GM12891 (cell line): ENCODE data around the gene ATP11A.

ENCODE experiments used
- DNase-seq: peaks from one replicate; pipeline ENCODE4 v3.0.0; 2011; ENCODE audit warnings: low spot score; ENCODE audit not compliant: insufficient read length
- FAIRE-seq: peaks from 2 replicates; lab custom pipeline; 2011; peaks lifted over from hg19 to GRCh38; lab: Jason Lieb, UNC
- PAX5 ChIP-seq: IDR thresholded peaks from 2 replicates; pipeline ENCODE4 v1.6.1; 2011; ENCODE audit warnings: low read length, moderate library complexity, mild to moderate bottlenecking; ENCODE audit not compliant: insufficient read depth, severe bottlenecking
- POLR2A ChIP-seq: IDR thresholded peaks from 2 replicates; pipeline ENCODE4 v1.6.1; 2011; ENCODE audit warnings: low read depth, low read length, control low read depth
- POLR2AphosphoS5 ChIP-seq: IDR thresholded peaks from 2 replicates; pipeline ENCODE4 v1.6.1; 2011; ENCODE audit warnings: low read depth, low read length, control low read depth
- POU2F2 ChIP-seq: IDR thresholded peaks from 2 replicates; pipeline ENCODE4 v1.6.1; 2011; ENCODE audit warnings: low read depth, mild to moderate bottlenecking, control low read depth, low read length, moderate library complexity
- SPI1 ChIP-seq: IDR thresholded peaks from 2 replicates; pipeline ENCODE4 v1.6.1; 2011; ENCODE audit warnings: low read depth, low read length, control low read depth
- TAF1 ChIP-seq: IDR thresholded peaks from 2 replicates; pipeline ENCODE4 v1.6.1; 2011; ENCODE audit warnings: low read depth, low read length, control low read depth

Gene ATP11A

GRCh38 chr13:112905990-112906641, 216.3 kb downstream of the ATP11A start:
- TF ChIP-seq TAF1 (no peak), POLR2AphosphoS5 (no peak), SPI1 (no peak), POU2F2 (no peak), POLR2A (no peak), PAX5 (no peak)
- no peak for DNase-seq
- no peak for FAIRE-seq

DNA sequence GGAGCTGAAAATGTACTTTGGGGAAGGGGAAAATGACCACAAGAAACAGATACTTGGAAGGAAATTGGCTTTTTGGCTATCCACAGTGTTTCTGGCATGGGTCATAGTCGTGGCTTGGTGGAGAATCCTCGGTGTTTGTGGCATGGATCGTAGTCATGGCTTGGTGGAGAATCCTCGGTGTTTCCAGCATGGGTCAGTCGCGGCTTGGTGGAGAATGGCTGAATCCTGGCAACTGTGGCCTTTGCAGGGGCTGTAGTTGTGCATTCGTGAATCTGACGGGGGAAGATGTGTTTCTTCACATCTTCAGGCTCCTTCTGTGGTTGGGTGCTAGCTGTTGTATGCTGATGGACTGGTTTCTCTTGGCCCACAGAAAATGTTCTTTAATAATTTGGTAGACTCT, 217.4 kb downstream of the ATP11A start:
- no peak for TF ChIP-seq POLR2A
- DNase-seq = no peak
- FAIRE-seq = no peak

DNA sequence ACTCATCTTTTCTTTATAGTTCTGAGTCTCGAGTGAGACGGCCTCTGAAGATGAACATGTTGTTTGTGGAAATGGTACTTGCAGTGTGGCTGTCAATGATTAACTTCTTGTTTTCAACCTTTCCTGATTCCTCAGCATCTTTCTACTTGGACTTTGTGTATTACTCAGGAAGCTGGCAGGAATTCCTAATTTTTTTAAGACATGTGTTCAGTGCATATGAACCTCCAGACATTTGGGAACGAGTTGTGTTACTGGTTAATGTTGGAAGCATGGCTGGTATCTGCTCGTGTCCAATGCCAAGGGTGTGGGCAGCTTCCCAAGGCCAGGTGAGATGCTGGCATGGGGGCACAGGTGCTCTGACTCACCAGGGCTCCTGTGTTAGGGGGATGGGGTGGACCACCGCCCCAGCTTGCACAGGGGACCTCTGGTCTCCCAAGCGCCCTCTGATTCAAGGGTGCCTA, 218.1 kb downstream of the ATP11A start:
- TF ChIP-seq TAF1 = no peak
- TF ChIP-seq POLR2AphosphoS5 = no peak
- no peak for TF ChIP-seq POLR2A
- no peak for TF ChIP-seq SPI1
- no peak for TF ChIP-seq POU2F2
- no peak for TF ChIP-seq PAX5
- DNase-seq = no peak

DNA sequence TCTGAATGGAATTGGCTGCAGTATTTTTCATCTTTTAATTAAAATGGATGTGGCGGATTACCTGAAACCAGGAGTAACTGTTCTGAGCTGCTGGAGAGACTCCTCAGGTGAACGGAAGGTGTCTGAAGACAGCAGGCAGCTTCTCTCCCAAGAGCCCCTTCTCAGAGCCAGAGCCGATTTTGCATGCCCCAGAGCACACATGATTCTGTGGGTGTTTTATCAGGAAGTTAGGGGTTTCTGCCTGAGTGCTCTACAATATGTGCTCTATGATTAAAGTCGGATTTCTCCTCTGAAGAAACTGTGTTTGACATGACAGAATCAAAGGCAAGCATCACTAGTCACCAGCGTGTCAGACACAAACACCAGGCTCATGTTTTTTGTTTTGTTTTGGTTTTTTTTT, 218.5 kb downstream of the ATP11A start:
- no peak for DNase-seq
- FAIRE-seq = no peak
- TF ChIP-seq POLR2A (no peak), TAF1 (no peak), SPI1 (no peak), POU2F2 (no peak), PAX5 (no peak), POLR2AphosphoS5 (no peak)

More for the DNA sequence above, 218.1 kb downstream of the ATP11A start:
- no peak for FAIRE-seq

DNA sequence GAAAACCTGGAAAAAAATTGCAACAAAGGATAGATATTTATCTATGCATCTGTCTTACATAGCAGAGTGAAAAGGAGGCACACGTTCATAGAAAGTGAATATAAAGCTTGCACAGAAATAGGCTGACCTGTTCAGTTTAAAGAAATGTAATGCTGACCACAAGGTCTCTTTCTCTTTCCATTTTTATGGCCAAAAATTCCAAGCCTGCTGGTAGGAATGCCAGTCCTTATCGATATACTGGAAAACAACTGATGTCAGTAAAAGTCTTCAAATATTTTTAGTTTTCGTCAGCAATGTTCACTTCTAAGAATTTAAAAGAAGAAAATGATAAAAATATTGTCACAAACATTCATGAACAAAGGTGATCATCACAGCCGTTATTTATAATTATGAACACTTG, 220.2 kb downstream of the ATP11A start:
- FAIRE-seq (no peak), DNase-seq (no peak)
- TF ChIP-seq POU2F2 = no peak
- TF ChIP-seq SPI1 = no peak
- TF ChIP-seq TAF1 = no peak
- no peak for TF ChIP-seq POLR2A
- TF ChIP-seq POLR2AphosphoS5 = no peak
- TF ChIP-seq PAX5 = no peak

- FAIRE-seq (no peak), DNase-seq (no peak)
- TF ChIP-seq SPI1 (no peak), POLR2AphosphoS5 (no peak), POU2F2 (no peak), TAF1 (no peak), POLR2A (no peak), PAX5 (no peak)
Measured at GRCh38 chr13:112910616-112911280, 220.9 kb downstream of the ATP11A start.

- TF ChIP-seq POLR2AphosphoS5 (no peak), POU2F2 (no peak), TAF1 (no peak), PAX5 (no peak), POLR2A (no peak), SPI1 (no peak)
- FAIRE-seq (no peak), DNase-seq (no peak)
Measured at GRCh38 chr13:112911285-112911701, 221.5 kb downstream of the ATP11A start.

GRCh38 chr13:112911883-112912282, 222.0 kb downstream of the ATP11A start:
- no peak for FAIRE-seq
- no peak for TF ChIP-seq POU2F2
- no peak for TF ChIP-seq SPI1
- no peak for DNase-seq

GRCh38 chr13:112912726-112913440, 223.0 kb downstream of the ATP11A start:
- TF ChIP-seq PAX5 (no peak), POLR2AphosphoS5 (no peak), TAF1 (no peak), SPI1 (no peak), POLR2A (no peak), POU2F2 (no peak)
- DNase-seq (no peak), FAIRE-seq (peak; percentile 65)
